Nephron (organoid): Measurements from ENCODE around the gene MITF.

Source experiments
- H3K27ac Mint-ChIP-seq, 3 experiments: 2 replicates each; pipeline ENCODE4 v1.8.0; 2020; ENCODE audit warnings: mixed read lengths in 3 of 3, mild to moderate bottlenecking in 2 of 3, moderate library complexity in 1 of 3
- H3K27me3 Mint-ChIP-seq: 2 replicates; pipeline ENCODE4 v1.8.0; 2021; ENCODE audit warnings: low read depth, mild to moderate bottlenecking, moderate library complexity, mixed read lengths
- H3K36me3 Mint-ChIP-seq: 2 replicates; pipeline ENCODE4 v1.8.0; 2020; ENCODE audit warnings: low read depth, mixed read lengths
- H3K4me1 Mint-ChIP-seq: 2 replicates; pipeline ENCODE4 v1.8.0; 2020; ENCODE audit warnings: mixed read lengths
- H3K4me3 Mint-ChIP-seq, 3 experiments: 2 replicates each; pipeline ENCODE4 v1.8.0; 2020; ENCODE audit warnings: mild to moderate bottlenecking in 3 of 3, mixed read lengths in 3 of 3, moderate library complexity in 2 of 3
- H3K9me3 Mint-ChIP-seq: 2 replicates; pipeline ENCODE4 v1.8.0; 2020; ENCODE audit warnings: mixed read lengths
- CTCF ChIP-seq, 3 experiments: fragments of 200-600 bp; sonication (generic); IDR thresholded peaks; one replicate each; pipeline ENCODE4 v1.5.0; 2021; ENCODE audit warnings: antibody characterized with exemption in 3 of 3; ENCODE audit not compliant: unreplicated experiment in 3 of 3

MITF gene, protein sequence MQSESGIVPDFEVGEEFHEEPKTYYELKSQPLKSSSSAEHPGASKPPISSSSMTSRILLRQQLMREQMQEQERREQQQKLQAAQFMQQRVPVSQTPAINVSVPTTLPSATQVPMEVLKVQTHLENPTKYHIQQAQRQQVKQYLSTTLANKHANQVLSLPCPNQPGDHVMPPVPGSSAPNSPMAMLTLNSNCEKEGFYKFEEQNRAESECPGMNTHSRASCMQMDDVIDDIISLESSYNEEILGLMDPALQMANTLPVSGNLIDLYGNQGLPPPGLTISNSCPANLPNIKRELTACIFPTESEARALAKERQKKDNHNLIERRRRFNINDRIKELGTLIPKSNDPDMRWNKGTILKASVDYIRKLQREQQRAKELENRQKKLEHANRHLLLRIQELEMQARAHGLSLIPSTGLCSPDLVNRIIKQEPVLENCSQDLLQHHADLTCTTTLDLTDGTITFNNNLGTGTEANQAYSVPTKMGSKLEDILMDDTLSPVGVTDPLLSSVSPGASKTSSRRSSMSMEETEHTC

GRCh38 chr3:69739204-69740102 is at the start of gene MITF:
Gene MITF (plus strand): TSS chr3:69739464. CDS start chr3:69739598, 134 bp downstream.
- Mint-ChIP-seq H3K36me3 (no peaks in the 10 kb centered on the region), H3K9me3 (no peaks in the 10 kb centered on the region), H3K27ac (peak within 1 kb of the TSS; percentile 68 to 77 (median 69)), H3K27me3 (peaks cover 37% of the 10 kb centered on the region), H3K4me1 (peaks cover 35% of the 10 kb centered on the region), H3K4me3 (peak within 1 kb of the TSS; percentile 93 to 94 (median 94))
- TF ChIP-seq CTCF (IDR thresholded peaks at IDR 0.05; ENCODE audit: unreplicated experiment in 3 of 3) = no peak

DNA sequence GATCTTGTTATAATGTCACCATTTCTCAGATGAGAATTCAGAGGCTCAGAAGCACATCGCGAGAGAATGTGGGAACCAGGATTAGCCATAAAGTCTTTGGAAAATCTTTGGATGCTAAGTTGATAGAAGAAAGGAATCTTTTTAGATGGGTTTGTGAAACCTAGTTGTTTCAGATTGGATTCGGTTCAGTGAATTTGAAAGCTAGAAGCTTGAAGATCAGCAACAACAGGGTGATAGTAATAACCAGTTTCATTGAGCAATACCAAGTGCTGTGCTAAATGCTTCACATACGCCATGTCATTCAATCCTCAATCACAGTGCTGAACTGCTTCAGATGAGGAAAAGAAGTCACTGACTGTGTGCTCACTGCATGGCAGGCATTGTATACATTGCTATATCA is 47.4 kb upstream of the MITF start:
- Mint-ChIP-seq H3K4me1 (peaks cover 6% of the 10 kb centered on the region), H3K27me3 (peaks cover 6% of the 10 kb centered on the region), H3K4me3 (no peak overlapping the region), H3K9me3 (no peaks in the 10 kb centered on the region), H3K27ac (no peak overlapping the region), H3K36me3 (no peaks in the 10 kb centered on the region)
- TF ChIP-seq CTCF (IDR thresholded peaks at IDR 0.05; ENCODE audit: unreplicated experiment in 3 of 3) = no peak

- no peak for TF ChIP-seq CTCF (IDR thresholded peaks at IDR 0.05; ENCODE audit: unreplicated experiment in 3 of 3)
- no peak overlapping the region for H3K27ac Mint-ChIP-seq
- H3K36me3 Mint-ChIP-seq = no peaks in the 10 kb centered on the region
- peaks cover 4% of the 10 kb centered on the region for H3K27me3 Mint-ChIP-seq
- no peaks in the 10 kb centered on the region for H3K4me1 Mint-ChIP-seq
- no peaks in the 10 kb centered on the region for H3K9me3 Mint-ChIP-seq
- no peak overlapping the region for H3K4me3 Mint-ChIP-seq
Measured at GRCh38 chr3:69692761-69693160, 46.5 kb upstream of the MITF start.

- H3K27ac Mint-ChIP-seq = no peak overlapping the region
- no peak overlapping the region for H3K4me3 Mint-ChIP-seq
- no peaks in the 10 kb centered on the region for H3K27me3 Mint-ChIP-seq
- H3K36me3 Mint-ChIP-seq = no peaks in the 10 kb centered on the region
- no peak for TF ChIP-seq CTCF (IDR thresholded peaks at IDR 0.05; ENCODE audit: unreplicated experiment in 3 of 3)
- H3K9me3 Mint-ChIP-seq = peaks cover 3% of the 10 kb centered on the region
- H3K4me1 Mint-ChIP-seq = no peaks in the 10 kb centered on the region
Measured at GRCh38 chr3:69695443-69695842, 43.8 kb upstream of the MITF start.

GRCh38 chr3:69695933-69696332 is 43.3 kb upstream of the MITF start:
- H3K27ac Mint-ChIP-seq = no peak overlapping the region
- H3K27me3 Mint-ChIP-seq = no peaks in the 10 kb centered on the region
- H3K36me3 Mint-ChIP-seq = no peaks in the 10 kb centered on the region
- H3K4me1 Mint-ChIP-seq = no peaks in the 10 kb centered on the region
- H3K4me3 Mint-ChIP-seq = no peak overlapping the region
- no peak for TF ChIP-seq CTCF (IDR thresholded peaks at IDR 0.05; ENCODE audit: unreplicated experiment in 3 of 3)
- H3K9me3 Mint-ChIP-seq = peaks cover 3% of the 10 kb centered on the region
